Activated naive CD4-positive, alpha-beta T cell (primary cell): ENCODE results near the gene ZBTB16.

Source experiments
- DNase-seq, 4 experiments: peaks; one replicate each; lab custom pipeline; 2025; lab: John Stamatoyannopoulos, UW

ZBTB16 gene

GRCh38 chr11:114185436-114185835, 125.9 kb downstream of the ZBTB16 start:
- no peak for DNase-seq

- no peak for DNase-seq
Measured at GRCh38 chr11:114187173-114187572, 127.7 kb downstream of the ZBTB16 start.

- DNase-seq, result no peak
Measured at GRCh38 chr11:114188851-114189570, 129.5 kb downstream of the ZBTB16 start.

- DNase-seq, result no peak
Measured at GRCh38 chr11:114190630-114191029, 131.1 kb downstream of the ZBTB16 start.

GRCh38 chr11:114191893-114192292, 132.4 kb downstream of the ZBTB16 start:
- DNase-seq, result no peak

- DNase-seq, result no peak
Measured at GRCh38 chr11:114192841-114193389, 133.4 kb downstream of the ZBTB16 start.

GRCh38 chr11:114193730-114194679, 134.5 kb downstream of the ZBTB16 start:
- DNase-seq, result no peak

GRCh38 chr11:114194702-114195101, 135.2 kb downstream of the ZBTB16 start:
- DNase-seq, result no peak

- no peak for DNase-seq
Measured at GRCh38 chr11:114195151-114195550, 135.6 kb downstream of the ZBTB16 start.

- DNase-seq, result peak in 1 of 4 experiments; percentile 11
Measured at GRCh38 chr11:114195981-114196731, 136.6 kb downstream of the ZBTB16 start.

- no peak for DNase-seq
Measured at GRCh38 chr11:114196997-114197703, 137.6 kb downstream of the ZBTB16 start.

- no peak for DNase-seq
Measured at GRCh38 chr11:114197799-114198500, 138.4 kb downstream of the ZBTB16 start.

- no peak for DNase-seq
Measured at GRCh38 chr11:114199051-114199450, 139.5 kb downstream of the ZBTB16 start.

GRCh38 chr11:114200351-114201133, 141.0 kb downstream of the ZBTB16 start:
- DNase-seq, result no peak

GRCh38 chr11:114201219-114201618, 141.7 kb downstream of the ZBTB16 start:
- DNase-seq, result no peak

GRCh38 chr11:114202011-114202609, 142.6 kb downstream of the ZBTB16 start:
- no peak for DNase-seq

GRCh38 chr11:114207096-114207495, 147.6 kb downstream of the ZBTB16 start:
- no peak for DNase-seq

GRCh38 chr11:114208377-114208776, 148.9 kb downstream of the ZBTB16 start:
- peak in 1 of 4 experiments; percentile 4 for DNase-seq

GRCh38 chr11:114209343-114209742, 149.8 kb downstream of the ZBTB16 start:
- DNase-seq, result no peak
